Measurements from ENCODE around the gene PRDX5.

PRDX5 gene

DNA sequence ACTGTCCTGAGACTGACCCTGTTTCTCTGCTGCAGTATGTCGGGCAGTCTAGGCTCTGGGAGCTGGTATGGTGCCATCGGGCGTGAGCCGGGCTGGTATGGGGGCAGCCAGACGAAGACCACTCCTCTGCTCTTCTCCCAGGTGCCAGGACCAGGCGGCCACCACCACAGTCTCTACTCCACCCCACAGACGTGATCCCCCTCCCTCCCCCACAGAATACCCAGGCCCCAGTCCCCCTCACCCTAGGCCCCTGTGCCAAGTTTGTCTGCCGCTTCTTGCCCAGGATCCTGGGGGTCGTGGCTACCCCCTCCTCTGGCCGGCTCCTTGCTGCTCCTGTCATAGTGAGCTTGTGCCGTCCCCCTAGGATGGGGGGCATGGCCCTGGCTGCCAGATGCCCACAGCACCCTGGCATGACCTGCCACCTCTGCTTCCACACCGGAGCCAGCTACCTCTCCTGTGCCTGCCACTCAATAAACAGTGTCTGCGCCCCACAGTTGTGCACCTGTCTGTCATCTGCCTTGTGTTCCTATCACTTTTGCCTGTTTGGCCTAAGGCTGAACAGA is 28.8 kb upstream of the PRDX5 start:
- DNase-seq (ENCODE audit: low read depth in 2 of 2), result no peak

DNA sequence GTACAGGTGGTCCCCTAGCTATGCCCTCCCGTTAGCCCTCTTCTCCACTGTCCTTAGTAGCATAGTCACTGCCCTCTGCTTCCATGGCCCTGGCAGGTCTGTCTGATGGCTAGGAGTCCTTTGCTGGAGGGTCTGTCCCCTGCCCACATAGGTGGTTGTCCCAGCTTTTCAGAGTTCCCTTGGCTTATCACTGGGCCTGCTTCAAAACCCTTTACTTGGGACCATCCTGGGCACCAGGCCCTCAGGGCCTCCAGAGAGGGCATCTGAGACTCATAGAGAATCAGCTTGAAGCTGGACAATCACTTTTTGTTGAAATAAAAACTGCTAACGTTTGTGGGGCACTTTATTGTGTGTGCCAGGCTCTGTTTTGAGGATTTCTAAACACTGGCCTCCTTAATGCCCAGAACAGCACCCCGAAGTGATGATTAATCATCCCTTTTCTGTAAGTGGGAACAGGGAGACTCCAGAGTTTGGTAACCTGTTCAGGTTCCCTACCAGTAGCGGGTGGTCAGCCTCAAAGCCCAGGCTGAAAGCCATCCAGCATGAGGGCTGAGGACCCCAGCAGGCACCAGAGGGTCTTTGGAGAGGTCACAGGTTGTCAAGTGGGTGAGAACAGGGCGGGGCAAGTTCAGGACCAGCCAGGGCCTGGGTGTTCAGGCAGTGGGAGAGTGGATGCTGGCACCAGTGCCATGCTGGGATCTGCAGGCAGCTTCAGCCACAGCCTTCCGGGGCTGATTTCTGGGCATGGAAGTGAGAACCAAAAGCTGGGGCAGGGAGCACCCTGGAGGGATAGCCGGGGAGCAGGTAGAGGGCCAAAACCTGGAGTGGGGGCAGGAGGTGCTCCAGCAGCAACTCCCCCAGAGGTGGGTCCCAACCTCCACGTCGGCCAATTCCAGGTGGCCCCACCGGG is 27.3 kb upstream of the PRDX5 start:
- DNase-seq (ENCODE audit: low read depth in 2 of 2), result no peak

DNA sequence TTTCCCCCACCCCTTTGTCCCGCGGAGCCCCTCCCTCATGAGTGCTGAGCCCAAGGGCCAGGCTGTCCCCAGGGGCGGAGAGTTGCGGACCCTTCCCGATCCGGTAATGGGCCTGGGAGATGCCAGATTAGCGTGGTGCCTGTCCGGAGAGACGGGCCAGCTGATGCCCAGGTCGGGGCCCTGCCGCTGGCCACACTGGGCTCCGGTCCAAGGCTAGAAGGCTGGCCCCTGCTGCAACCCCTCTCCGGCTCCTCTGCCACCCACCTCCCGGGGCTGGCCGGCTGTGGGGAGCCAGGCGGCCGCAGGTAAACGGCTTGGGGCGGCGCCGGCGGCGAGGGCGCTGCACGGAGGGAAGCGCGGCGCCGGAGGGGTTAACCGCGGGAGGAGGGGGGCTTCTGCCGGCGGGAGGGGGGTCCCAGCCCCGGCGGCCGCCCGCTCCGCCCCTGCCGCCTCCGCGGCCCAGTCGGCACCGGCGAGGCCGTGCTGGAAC is 26.6 kb upstream of the PRDX5 start, which contains the start of gene KCNK4:
Gene KCNK4 (plus strand): TSS at position 41 of the 490 bp plus-strand sequence. CDS start 1,717 bp downstream, outside the sequence.
- DNase-seq (ENCODE audit: low read depth in 2 of 2), result no peak

DNA sequence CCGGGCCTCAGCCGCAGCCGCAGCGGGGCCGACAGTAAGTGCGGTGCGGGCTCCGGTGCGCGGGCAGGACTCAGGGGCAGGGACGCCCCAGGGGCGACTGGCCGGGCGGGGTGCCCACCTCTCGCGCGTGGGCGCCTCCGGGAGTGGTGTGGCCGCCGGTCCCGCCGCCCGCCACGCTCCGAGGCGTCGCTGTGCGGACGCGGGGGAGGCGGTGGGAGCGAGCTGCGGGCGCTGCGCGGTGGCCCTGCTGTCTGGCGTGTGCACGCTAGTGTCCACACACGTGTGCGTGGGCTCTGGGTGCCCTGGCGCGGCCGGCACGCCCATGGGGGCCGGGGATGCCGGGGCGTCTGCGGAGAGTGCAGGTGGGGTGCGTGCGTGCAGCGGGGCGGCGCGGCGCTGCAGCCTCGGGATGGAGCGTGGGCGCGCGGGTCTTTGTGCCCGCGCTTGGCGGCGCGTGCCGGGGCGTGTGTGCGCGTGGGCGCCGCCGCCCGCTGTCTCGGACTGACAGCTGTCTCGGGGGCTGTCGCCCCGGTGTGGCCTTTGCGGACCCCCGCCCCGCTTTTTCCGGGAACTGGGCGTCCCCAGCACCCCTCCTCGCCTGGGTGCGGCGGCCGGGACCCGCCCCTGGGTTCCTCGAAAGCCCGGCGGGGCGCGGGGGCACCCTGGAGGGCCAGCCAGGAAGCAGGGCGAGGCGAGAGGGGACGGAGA is 26.0 kb upstream of the PRDX5 start:
- DNase-seq (ENCODE audit: low read depth in 2 of 2), result no peak

DNA sequence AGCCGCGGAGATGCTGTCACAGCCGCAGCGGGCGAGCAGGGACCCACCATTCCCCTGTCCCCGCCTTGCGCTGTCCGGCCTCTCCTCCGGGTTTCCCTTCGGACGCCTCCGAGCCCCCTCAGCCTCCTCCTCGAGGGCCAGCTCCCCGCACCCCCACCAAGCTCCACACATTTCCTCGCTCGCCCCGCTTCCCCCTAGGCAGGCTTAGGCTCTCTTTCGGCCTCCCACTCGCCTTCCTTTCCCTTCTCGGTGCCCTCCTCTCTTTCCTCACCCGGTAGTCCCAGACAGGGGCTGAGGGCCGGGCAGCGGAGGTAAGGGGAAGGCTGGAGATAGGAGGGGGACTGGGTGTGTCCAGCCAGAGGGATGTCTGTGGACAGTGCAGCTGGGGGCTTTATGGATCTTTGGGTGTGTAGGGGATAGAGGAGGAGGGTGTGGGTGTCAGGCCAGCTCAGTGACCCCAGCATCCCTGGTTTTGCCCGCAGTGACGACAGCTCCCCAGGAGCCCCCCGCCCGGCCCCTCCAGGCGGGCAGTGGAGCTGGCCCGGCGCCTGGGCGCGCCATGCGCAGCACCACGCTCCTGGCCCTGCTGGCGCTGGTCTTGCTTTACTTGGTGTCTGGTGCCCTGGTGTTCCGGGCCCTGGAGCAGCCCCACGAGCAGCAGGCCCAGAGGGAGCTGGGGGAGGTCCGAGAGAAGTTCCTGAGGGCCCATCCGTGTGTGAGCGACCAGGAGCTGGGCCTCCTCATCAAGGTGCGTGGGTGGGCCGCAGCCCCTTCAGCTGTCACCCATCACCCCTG is 25.3 kb upstream of the PRDX5 start:
- DNase-seq (ENCODE audit: low read depth in 2 of 2), result no peak

DNA sequence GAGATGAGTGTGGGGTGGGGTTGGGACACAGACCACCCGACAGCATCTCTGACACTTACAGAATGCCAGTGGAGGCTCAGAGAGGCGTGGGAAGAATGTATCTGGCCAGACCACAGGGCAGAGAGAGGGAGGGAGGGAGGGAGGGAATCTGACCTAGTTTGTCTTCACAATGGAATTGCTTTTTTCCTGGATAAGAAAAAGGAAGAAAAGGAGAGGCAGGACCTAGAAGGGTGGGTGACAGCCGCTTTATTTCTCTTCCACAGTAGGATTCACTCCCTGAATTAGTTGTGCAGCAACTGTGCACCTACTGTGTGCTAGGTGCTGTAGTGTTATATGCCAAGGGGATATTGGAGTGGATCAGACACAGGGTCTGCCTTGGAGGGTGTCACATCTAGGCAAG is 23.1 kb upstream of the PRDX5 start:
- no peak for DNase-seq (ENCODE audit: low read depth in 2 of 2)

DNA sequence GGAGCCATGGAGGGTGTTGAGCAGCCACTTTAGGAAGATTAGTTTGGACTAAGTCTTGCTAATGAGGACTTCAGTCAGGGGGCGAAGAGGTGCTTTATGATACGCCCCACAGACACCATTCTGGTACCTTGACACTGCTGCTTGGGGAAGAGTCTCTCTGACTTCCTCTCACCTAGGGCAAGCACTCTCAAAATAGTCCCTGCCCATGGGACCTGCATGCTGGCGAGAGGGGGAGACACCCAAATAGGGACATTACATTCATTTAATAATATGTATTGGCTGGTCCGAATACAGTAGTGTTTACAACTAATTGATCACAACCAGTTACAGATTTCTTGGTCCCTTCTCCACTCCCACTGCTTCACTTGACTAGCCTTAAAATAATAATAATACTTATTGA is 22.2 kb upstream of the PRDX5 start:
- no peak for DNase-seq (ENCODE audit: low read depth in 2 of 2)

DNA sequence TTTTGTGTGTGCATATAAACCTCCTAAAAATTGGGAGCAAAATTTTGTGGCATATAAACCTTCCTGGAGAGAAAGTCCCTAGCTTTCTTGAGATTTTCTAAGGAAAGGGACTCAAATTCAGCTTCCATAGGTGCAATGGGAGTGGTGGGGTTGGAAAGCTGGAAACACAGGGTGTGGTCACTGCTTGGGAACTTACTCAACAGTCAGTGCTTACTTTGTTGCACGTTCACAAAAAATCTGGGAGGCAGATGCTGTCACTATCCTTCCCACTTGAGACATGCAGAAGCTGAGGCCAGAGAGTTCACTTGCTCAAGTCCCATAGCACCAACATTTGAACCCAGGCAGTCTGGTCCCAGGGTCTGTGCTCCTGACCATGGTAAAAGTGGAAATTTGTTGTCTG is 21.7 kb upstream of the PRDX5 start:
- DNase-seq (ENCODE audit: low read depth in 2 of 2), result no peak

DNA sequence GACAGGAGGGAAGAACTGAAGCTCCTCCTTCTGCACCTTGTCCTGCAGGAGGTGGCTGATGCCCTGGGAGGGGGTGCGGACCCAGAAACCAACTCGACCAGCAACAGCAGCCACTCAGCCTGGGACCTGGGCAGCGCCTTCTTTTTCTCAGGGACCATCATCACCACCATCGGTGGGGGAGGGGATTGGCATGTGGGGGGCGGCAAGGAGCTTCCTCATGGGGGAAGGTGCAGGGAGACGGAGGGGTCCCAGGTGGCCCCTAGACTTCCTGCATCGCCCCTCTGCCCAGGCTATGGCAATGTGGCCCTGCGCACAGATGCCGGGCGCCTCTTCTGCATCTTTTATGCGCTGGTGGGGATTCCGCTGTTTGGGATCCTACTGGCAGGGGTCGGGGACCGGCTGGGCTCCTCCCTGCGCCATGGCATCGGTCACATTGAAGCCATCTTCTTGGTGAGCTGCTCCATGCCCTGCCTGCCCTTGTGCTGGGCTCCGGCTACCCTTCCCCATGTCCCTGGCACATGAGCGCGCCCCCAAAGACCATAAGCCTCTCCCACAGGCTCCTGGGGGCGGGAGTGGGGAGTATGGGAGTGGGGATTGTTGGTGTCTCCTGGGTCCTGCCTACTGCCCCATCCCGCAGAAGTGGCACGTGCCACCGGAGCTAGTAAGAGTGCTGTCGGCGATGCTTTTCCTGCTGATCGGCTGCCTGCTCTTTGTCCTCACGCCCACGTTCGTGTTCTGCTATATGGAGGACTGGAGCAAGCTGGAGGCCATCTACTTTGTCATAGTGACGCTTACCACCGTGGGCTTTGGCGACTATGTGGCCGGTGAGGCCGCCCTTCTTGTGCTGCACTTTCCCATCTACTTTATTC is 20.9 kb upstream of the PRDX5 start:
- no peak for DNase-seq (ENCODE audit: low read depth in 2 of 2)

DNA sequence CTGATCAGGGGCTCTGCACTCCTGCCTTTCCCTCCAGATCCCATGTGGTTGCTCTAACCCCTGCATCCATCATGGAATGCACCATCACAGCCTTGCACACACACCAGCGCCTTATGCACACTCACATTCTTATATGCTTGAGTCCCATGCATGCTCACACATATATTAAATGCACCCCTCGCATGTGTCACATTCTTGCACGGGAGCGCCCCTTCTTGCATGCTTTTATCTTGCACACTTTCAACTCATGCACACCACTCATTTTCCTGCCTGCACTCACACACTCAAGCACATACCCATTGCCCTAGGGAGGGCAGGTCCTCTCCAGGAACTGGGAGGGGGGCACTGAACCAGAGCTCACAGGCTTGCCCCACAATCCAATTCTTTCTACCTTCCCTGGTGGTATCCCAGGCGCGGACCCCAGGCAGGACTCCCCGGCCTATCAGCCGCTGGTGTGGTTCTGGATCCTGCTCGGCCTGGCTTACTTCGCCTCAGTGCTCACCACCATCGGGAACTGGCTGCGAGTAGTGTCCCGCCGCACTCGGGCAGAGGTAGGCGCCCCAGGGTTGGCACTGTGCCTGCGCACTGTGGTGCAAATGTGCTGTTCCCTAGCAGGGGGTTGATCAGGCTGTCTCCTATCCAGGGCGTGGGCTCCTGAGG is 20.1 kb upstream of the PRDX5 start:
- no peak for DNase-seq (ENCODE audit: low read depth in 2 of 2)

DNA sequence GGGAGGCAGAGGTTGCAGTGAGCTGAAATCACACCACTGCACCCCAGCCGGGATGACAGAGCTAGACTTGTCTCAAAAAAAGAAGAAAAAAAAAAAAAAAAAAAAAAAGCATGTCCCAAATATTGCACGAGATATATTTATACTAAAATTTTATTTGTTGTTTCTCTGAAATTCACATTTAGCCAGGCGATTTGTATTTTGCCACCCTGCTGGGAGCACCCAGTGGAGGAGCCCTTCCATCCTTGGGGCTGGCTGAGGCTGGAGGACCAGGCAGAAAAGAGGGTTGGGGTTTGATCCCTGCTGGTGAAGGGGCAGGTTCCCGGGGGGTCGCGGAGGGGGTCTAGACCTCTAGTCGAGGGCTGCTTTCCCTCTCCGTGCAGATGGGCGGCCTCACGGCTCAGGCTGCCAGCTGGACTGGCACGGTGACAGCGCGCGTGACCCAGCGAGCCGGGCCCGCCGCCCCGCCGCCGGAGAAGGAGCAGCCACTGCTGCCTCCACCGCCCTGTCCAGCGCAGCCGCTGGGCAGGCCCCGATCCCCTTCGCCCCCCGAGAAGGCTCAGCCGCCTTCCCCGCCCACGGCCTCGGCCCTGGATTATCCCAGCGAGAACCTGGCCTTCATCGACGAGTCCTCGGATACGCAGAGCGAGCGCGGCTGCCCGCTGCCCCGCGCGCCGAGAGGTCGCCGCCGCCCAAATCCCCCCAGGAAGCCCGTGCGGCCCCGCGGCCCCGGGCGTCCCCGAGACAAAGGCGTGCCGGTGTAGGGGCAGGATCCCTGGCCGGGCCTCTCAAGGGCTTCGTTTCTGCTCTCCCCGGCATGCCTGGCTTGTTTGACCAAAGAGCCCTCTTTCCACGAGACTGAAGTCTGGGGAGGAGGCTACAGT is 18.7 kb upstream of the PRDX5 start:
- DNase-seq (ENCODE audit: low read depth in 2 of 2), result no peak

DNA sequence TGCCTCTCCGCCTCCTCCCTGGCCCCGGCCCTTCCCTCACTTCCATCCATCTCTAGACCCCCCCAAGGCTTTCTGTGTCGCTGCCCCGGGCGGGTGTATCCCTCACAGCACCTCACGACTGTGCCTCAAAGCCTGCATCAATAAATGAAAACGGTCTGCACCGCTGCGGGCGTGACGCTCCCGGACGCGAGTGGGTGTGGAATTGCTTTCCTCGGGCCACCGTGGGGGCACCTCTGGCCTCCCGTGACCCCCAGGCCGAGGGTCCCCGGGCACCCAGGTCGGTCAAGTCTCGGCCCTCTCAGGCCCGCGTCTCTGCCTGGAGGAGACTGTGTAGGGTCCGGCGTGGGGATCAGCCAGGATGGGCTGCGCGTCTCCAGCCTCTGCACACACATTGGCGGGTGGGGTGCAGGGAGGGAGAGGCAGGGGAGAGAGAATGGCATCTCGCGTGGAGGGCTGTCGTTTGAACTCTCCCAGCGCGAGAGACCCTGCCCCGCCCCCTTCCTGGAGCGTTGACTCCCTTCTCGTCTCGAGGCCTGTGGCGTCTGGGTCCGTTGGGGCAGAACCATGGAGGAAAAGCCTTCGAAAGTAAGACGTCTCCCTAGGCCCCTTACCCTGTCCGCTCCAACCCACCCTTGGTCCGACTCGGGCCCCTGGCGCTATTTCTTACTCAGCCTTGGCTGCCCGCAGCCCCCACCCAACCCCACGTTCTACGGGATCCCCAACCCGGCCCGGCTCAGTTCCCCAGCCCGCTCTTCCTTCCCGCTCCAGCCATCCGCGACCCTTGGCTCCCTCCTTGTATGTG is 17.9 kb upstream of the PRDX5 start, which contains the start of gene CATSPERZ:
Gene CATSPERZ (plus strand): TSS at position 512 of the 802 bp plus-strand sequence. CDS start 53 bp downstream, at position 565.
- no peak for DNase-seq (ENCODE audit: low read depth in 2 of 2)

DNA sequence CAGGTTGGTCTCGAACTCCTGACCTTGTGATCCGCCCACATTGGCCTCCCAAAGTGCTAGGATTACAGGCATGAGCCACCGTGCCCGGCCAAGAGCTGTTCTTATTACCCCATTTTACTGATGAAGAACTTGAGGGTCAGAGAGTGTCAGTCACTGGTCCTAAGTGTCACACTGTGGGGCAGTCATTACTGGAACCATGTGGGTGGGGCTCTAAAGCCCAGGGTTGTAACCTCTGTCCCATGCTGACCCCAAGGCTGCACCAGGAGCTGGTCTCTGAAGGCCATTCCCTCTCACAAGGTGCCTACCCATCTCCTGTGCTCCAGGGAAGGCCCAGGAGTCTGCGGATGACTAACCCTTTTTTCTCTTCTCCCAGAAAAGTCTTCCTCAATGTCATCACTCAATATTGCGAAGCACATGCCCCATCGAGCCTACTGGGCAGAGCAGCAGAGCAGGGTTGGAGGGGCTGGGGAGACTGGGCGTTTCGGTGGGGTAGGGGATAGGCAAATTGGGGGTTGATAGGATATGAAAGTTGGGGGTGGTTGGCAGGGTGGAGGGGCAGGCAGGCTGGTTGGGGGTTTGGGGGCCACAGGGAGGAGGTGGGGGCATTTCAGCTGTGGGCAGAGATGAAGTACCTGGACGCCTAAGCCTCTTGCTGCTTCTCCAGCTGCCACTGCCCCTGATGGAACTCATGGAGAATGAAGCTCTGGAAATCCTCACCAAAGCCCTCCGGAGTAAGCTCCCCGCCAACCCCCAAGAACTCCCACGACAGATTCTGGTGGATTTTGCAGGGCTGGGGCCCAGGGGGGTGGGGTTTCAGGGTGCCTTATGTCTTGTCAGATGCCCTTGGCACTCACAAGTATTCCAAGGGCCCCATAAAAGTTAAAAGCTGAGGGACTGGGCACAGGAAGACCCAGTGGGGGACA is 14.6 kb upstream of the PRDX5 start:
- no peak for DNase-seq (ENCODE audit: low read depth in 2 of 2)

DNA sequence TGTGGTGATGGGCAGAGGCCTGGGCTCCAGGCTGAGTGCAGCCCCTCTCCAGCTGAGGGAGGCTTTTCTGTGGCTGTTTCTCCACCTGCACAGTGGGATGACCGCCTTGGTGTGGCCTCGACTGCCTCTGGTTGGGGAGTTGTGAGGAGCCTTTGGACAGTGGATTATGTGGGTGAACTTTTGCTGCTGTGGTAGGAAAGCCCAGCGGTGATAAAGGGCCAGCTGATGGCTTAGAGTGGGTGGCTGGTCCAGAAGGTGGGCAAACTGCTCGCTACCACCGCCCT is 13.9 kb upstream of the PRDX5 start:
- DNase-seq (ENCODE audit: low read depth in 2 of 2), result no peak

DNA sequence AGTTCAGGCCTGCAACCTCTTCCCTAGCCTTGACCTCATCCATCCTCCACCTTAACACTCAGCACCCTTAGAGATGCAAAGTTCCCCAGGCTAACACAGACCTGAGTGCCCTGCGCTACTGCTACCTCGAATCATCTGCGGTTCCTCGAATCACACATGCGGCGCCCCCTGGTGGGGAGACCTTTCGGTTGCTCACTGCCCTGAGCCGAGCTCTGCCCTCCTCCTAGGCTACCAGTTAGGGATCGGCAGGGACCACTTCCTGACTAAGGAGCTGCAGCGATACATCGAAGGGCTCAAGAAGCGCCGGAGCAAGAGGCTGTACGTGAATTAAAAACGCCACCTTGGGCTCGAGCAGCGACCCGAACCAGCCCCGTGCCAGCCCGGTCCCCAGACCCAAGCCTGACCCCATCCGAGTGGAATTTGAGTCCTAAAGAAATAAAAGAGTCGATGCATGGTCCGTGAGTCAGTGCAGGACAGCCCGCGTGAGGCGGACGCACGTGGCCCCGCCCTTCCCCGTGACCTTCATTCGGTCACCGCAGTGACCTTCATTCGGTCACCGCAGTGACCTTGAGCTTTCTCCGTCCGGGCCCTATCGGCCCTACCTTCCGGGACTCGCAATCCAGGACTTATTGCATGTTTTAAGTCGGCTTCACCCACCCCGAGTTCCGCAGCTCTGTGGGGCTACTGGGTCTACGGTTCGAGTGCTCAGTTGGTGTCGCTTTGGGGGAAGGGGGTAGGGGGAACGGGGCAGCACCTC is 13.4 kb upstream of the PRDX5 start:
- DNase-seq (ENCODE audit: low read depth in 2 of 2), result peak; percentile 74 to 81

DNA sequence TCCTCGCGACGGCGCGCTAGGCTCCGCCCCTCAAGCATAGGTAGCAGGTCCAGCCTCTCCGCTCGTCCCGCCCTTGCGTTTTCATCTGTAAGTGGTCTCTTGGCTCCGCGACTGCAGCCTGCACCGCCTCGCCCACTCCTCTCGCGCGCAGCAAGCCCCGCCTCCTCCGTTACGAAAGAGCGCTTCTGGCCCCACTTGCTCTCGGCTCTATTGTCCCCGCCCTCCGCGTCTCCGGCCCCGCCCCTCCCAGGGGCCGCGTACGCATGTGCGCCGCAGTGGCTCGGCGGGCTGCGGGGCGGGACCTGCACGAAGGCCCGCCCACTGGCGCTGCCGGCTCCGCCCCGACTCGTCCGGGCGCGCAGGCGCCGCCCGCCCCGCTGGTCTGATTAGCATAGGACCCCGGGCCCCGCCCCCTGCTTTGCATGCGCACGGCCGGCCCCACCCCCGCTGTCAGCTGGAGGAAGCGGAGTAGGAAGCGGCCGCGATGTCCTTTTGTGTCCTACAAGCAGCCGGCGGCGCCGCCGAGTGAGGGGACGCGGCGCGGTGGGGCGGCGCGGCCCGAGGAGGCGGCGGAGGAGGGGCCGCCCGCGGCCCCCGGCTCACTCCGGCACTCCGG is 12.7 kb upstream of the PRDX5 start, which contains the start of gene ESRRA:
Gene ESRRA (plus strand): TSS at position 450 of the 616 bp plus-strand sequence. CDS start 1,656 bp downstream, outside the sequence.
- DNase-seq (ENCODE audit: low read depth in 2 of 2), result peak; percentile 98 to 99

Data from stimulated activated CD8-positive, alpha-beta memory T cell treated with anti-CD3 and anti-CD28 coated beads, Interleukin-15, amount 100 ng/mL, for 4 hours (primary cell).